Activated T-cell treated with anti-CD3 and anti-CD28 coated beads, Interleukin-2, amount 50 U/mL, for 48 hours (primary cell): ENCODE results near the gene TANC1.

ENCODE experiments used
- DNase-seq, 2 experiments: peaks; one replicate each; pipeline ENCODE4 v3.0.0-alpha.2; 2020

TANC1 gene

GRCh38 chr2:159230145-159230877 is 261.9 kb downstream of the TANC1 start:
- DNase-seq: no peak

DNA sequence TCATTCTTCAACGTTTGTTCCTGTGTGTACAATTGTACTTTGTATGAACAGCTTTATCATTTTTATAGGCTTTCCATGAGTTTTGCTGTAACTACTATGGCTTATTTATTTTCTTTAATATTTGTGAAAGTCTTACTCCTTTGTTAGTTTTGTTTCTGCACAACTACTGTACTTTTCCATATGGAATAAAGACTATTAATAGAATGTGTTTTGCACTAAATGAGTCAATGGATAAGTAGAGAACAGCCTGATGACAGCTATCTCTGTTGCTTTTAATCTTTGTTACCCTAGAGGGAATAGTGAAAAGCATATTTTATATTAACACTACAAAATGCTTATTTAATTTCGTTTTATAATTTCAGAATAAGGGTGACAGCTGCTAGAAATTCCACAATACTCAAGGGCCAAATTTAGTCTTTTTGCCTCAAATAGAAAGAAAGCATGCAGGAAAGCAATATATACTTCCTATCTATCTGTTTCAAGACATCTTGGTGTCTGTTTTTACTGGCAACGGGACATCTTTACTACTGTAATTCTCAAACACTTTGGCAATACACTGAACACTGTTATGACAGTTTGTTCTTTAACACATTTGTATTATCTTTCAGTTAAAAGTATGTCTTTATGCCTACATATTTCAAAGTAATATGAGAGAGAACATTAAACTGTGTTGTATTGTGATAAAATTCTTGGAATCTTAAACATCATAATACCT is 264.2 kb downstream of the TANC1 start:
- no peak for DNase-seq

DNA sequence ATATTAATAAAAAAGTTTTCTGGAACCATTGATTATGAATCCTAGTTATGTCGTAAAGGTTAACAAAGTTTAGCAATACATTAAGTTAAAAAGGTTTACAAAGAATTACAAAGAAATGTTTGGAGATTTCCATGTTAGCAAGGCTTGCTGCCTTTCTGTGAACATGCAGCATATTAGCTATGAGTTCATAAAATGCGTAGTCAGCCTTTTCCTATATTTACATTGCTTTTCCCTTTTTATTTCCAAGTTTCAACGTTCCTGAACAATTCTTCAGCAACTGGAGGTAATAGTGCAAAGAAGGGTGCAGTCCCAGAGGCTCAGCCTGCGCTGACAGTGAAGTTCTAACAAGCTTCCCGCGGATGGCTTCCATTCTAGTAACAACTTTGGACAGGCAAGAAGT is 266.4 kb downstream of the TANC1 start:
- no peak for DNase-seq

- no peak for DNase-seq
Measured at GRCh38 chr2:159243529-159243928, 275.1 kb downstream of the TANC1 start.

- DNase-seq: no peak
Measured at GRCh38 chr2:159246325-159246988, 278.0 kb downstream of the TANC1 start.

GRCh38 chr2:159249990-159250715 is 281.7 kb downstream of the TANC1 start:
- DNase-seq: no peak

DNA sequence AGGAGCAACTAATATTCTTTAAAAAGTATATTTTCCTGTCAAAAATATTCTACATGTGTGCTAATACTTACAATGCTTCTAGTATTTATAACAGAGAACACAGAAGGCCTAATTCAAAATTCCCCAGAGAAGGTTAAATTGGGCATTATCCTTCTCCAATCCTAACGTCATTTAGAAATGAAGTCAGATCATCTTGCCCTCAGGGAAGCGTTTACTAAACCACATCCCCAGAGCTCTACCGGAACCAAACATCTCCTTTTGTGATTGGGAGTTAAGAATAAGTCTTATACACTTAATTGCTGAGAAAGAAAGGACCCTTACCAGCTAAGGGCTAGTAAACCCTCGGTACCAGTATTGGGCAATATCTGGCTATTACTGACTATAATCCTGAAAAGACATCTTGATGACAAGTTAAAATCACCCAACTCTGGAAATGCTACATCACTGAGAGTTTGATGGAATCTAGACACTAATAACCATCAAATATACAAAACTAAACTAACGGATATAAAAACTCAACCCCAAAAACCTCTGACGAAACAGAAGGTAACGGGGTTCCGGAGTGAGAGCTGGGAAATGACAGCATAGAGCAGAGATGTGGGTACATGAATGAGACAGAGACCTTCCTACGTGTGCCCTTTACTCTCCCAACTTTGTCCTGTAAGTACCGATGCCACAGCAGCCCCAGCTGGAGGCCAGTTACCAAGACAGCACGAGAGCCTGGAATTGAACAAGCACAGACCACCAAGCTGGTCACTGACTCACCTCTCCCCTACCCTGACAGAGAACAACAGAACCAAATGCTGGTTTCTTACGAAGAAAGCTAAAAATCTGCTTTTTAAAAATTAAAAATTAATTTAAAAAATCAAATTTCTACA is 283.1 kb downstream of the TANC1 start:
- no peak for DNase-seq

DNA sequence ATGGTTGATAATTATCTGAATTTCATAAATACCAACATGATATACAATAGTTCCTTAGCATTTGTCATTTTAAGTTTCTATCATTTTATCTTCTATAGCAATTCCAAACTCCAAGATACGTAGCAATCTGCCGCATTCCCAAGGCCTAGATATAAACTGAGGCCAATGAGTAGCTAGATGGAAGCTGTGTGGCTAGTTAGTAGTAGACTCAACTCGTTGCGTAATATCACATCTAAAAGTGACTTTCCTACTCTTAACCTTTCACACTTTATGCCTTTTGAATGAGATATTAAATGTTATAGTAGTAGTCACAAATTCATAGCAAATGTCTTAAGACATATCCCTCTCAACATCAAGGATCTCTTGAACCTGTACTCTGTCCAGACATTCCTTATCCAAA is 284.5 kb downstream of the TANC1 start:
- DNase-seq: no peak

- DNase-seq: no peak
Measured at GRCh38 chr2:159256159-159256558, 287.7 kb downstream of the TANC1 start.

- no peak for DNase-seq
Measured at GRCh38 chr2:159262226-159262625, 293.8 kb downstream of the TANC1 start.

DNA sequence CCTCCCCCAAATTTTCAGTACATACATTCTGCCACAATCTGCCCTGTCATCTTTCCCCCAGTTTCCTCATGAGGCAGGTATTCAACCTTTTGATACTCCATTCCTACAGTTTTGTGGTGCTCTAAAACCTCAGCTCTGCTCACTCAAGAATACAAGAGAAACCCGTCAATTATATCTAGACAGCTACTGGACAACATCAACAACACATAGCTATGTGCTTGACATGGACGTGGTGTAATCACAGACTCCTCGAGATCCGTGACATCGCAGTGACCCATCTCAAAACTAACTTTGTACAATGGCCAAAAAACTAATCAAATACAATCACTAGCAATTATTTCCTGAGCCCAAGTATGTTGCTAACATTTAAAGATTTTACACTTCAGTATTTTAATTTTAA is 294.5 kb downstream of the TANC1 start:
- DNase-seq: no peak

DNA sequence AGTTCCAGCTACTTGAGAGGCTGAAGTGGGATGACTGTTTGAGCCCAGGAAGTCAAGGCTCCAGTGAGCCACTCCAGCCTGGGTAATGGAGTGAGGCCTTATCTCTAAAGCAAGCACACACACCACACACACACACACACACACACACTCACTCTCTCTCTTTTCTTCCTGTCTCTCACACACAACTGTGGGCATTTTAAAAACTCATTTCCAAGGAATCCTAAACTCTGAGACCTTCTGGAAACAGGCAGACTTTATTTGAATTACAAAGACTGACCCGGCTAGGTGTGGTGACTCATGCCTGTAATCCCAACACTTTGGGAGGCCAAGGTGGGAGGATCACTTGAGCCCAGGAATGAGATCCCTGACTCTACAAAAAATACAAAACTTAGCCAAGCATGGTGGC is 296.7 kb downstream of the TANC1 start:
- no peak for DNase-seq

DNA sequence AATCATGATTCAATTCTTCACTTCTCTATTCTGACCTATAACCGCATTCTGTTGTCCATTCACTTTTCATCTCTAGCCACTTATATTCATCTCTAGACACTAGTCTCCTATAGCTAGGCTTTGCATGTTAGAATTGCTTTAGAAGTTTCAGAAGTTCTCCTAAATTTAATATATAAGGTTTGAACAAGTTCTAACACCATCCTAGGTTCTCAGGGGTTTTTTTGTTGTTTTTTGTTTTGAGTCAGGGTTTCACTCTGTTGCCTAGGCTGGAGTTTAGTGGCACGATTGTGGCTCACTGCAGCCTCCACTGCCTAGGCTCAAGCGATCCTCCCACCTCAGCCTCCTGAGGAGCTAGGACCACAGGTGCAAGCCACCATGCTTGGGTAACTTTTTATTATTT is 298.1 kb downstream of the TANC1 start:
- no peak for DNase-seq

GRCh38 chr2:159267921-159268320 is 299.5 kb downstream of the TANC1 start:
- no peak for DNase-seq

- no peak for DNase-seq
Measured at GRCh38 chr2:159270744-159271379, 302.4 kb downstream of the TANC1 start.

GRCh38 chr2:159272156-159272555 is 303.7 kb downstream of the TANC1 start:
- no peak for DNase-seq

GRCh38 chr2:159275111-159275510 is 306.7 kb downstream of the TANC1 start:
- DNase-seq: no peak

GRCh38 chr2:159279700-159280099 is 311.3 kb downstream of the TANC1 start:
- DNase-seq: no peak

DNA sequence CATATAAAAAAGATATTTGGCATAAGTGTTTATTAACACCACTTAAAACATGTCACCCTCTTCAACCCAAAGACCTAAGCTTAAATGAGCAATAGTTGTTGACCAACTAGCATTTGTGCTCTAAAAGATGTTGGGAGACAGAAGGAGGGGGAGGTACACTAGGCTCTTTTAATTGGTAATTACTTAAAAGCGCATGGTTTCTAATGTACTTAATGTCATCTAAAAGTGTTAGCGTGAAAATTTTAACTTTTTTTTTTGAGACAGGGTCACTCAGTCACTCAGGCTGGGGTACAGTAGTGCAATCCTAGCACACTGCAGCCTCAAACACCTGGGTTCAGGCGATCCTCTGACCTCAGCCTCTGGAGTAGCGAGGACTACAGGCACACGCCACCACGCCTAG is 312.6 kb downstream of the TANC1 start:
- DNase-seq: no peak
